GM23248 (cell line): ENCODE data around the gene LPCAT2.

Experiments
- EZH2 ChIP-seq: fragments of 200-600 bp; sonication (generic); IDR thresholded peaks from 2 replicates; pipeline ENCODE4 v1.6.1; 2018; ENCODE audit warnings: antibody characterized with exemption, mild to moderate bottlenecking; ENCODE audit not compliant: insufficient read depth, poor library complexity, severe bottlenecking
- EZH2phosphoT487 ChIP-seq: fragments of 200-600 bp; sonication (generic); IDR thresholded peaks from 2 replicates; pipeline ENCODE4 v1.6.1; 2018; ENCODE audit warnings: antibody characterized with exemption, moderate library complexity, mild to moderate bottlenecking, low read depth; ENCODE audit not compliant: insufficient read depth

GRCh38 chr16:55462241-55462640 lies 46.6 kb upstream of the LPCAT2 start:
- TF ChIP-seq EZH2 (no peak), EZH2phosphoT487 (no peak)
